Prostate gland (tissue), 2 donors: ENCODE measurements around the gene SF3A2. TPM values are rescaled to one million over a fixed set of nuclear protein-coding genes. Genes with fewer than 3 reads are reported as not detected.

ENCODE experiments used
- DNase-seq: peaks from one replicate; pipeline ENCODE4 v3.0.0-alpha.2; 2019; ENCODE audit warnings: low spot score
- H3K27ac ChIP-seq, 2 donors: fragments of 200-600 bp; sonication (generic); 2 replicates each; pipeline ENCODE4 v1.5.1; 2017 to 2019
- H3K27me3 ChIP-seq: fragments of 200-600 bp; sonication (generic); replicated peaks from 2 replicates; pipeline ENCODE4 v1.5.1; 2019; ENCODE audit not compliant: insufficient read depth
- H3K36me3 ChIP-seq, 2 donors: fragments of 200-600 bp; sonication (generic); 1 replicate in 1 of 2; 2 replicates in 1 of 2; pipeline versions ENCODE4 v1.5.1 to v1.8.1; 2017 to 2019
- H3K4me1 ChIP-seq: fragments of 200-600 bp; sonication (generic); replicated peaks from 2 replicates; pipeline ENCODE4 v1.5.1; 2019
- H3K4me3 ChIP-seq, 2 donors: fragments of 200-600 bp; sonication (generic); 2 replicates each; pipeline ENCODE4 v1.5.1; 2017 to 2019
- H3K9me3 ChIP-seq: fragments of 200-600 bp; sonication (generic); 2 replicates; pipeline ENCODE4 v1.5.1; 2017
- CTCF ChIP-seq, 4 experiments: fragments of 200-600 bp in 2 of 4; fragments of 450-650 bp in 2 of 4; sonication (generic) in 2 of 4; IDR thresholded peaks; 1 replicate in 3 of 4; 2 replicates in 1 of 4; pipeline ENCODE4 v1.5.1; 2016 to 2019; ENCODE audit warnings: antibody characterized with exemption in 4 of 4, mild to moderate bottlenecking in 2 of 4, moderate library complexity in 2 of 4
- POLR2A ChIP-seq: fragments of 450-650 bp; IDR thresholded peaks from one replicate; pipeline ENCODE4 v1.6.1; 2016; ENCODE audit warnings: antibody characterized with exemption, mild to moderate bottlenecking
- POLR2AphosphoS5 ChIP-seq: sonication (generic); formaldehyde crosslinking; IDR thresholded peaks from one replicate; pipeline ENCODE4 v1.6.1; 2017; ENCODE audit warnings: antibody characterized with exemption
- WGBS: methylation state at CpG from one replicate; pipeline ENCODE4 v1.1.5; 2018; 5-methylcytosine and 5-hydroxymethylcytosine counted together
- intact Hi-C: fragments of 100-400 bp; cut with DNase I; formaldehyde crosslinking; loops from one replicate; pipeline ENCODE4 v1.14.2; 2022
- total RNA-seq, 2 donors: library from RNA; depleted of rRNA; stranded (reverse); fragments of >200 nt; gene quantifications; one replicate each; pipeline ENCODE4 v1.1.0, GENCODE V29; 2016

The SF3A2 gene
- total RNA-seq, 2 donors from 2014 or later = 31.9 to 113 TPM

- no peaks in the 10 kb centered on the region for H3K27me3 ChIP-seq
- no peak overlapping the region for H3K4me3 ChIP-seq
- no peak overlapping the region for H3K27ac ChIP-seq
- no peaks in the 10 kb centered on the region for H3K9me3 ChIP-seq
- TF ChIP-seq POLR2AphosphoS5 (peak; percentile 45), POLR2A (peak; percentile 50), CTCF (IDR thresholded peaks at IDR 0.05) (no peak)
- H3K4me1 ChIP-seq = no peaks in the 10 kb centered on the region
- peak; percentile 48 for DNase-seq
- intact Hi-C loops = no loop called here
- WGBS = 57% methylated on average over 18 of the region's 18 CpGs
- H3K36me3 ChIP-seq = no peaks in the 10 kb centered on the region
Measured at GRCh38 chr19:2266183-2266993, 29.8 kb downstream of the SF3A2 start.

GRCh38 chr19:2268480-2268830 lies 31.8 kb downstream of the SF3A2 start:
- no peaks in the 10 kb centered on the region for H3K27me3 ChIP-seq
- H3K4me1 ChIP-seq = peaks cover 18% of the 10 kb centered on the region
- TF ChIP-seq POLR2A = no peak
- TF ChIP-seq POLR2AphosphoS5 = no peak
- no peak for TF ChIP-seq CTCF (IDR thresholded peaks at IDR 0.05)
- H3K4me3 ChIP-seq = peak overlapping the region; percentile 100
- WGBS = 78% methylated on average over 4 of the region's 4 CpGs
- H3K9me3 ChIP-seq = no peaks in the 10 kb centered on the region
- DNase-seq = no peak
- peaks cover 0 to 5% of the 10 kb centered on the region in 2 donors for H3K36me3 ChIP-seq
- H3K27ac ChIP-seq = peak overlapping the region in 1 of 2 donors; percentile 99
- intact Hi-C loops = no loop called here

GRCh38 chr19:2268861-2269243 lies 32.2 kb downstream of the SF3A2 start:
- peak overlapping the region; percentile 76 to 99 for H3K27ac ChIP-seq
- H3K4me1 ChIP-seq = peaks cover 19% of the 10 kb centered on the region
- intact Hi-C loops = no loop called here
- peak overlapping the region; percentile 100 for H3K4me3 ChIP-seq
- H3K27me3 ChIP-seq = no peaks in the 10 kb centered on the region
- no peak for DNase-seq
- H3K36me3 ChIP-seq = peaks cover 0 to 5% of the 10 kb centered on the region in 2 donors
- H3K9me3 ChIP-seq = no peaks in the 10 kb centered on the region
- under 1% methylated on average over 19 of the region's 19 CpGs for WGBS
- TF ChIP-seq POLR2AphosphoS5 = no peak
- no peak for TF ChIP-seq POLR2A

GRCh38 chr19:2269244-2270156 lies 32.9 kb downstream of the SF3A2 start:
- H3K36me3 ChIP-seq = peaks cover 0 to 5% of the 10 kb centered on the region in 2 donors
- no peaks in the 10 kb centered on the region for H3K9me3 ChIP-seq
- TF ChIP-seq POLR2AphosphoS5 = peak; percentile 97
- TF ChIP-seq POLR2A = peak; percentile 100
- peak in 3 of 4 experiments; percentile 17 to 71 (median 53) for TF ChIP-seq CTCF (IDR thresholded peaks at IDR 0.05)
- DNase-seq = peak; percentile 97
- H3K27ac ChIP-seq = peak overlapping the region; percentile 99
- peak overlapping the region; percentile 100 for H3K4me3 ChIP-seq
- under 1% methylated on average over 63 of the region's 103 CpGs for WGBS
- intact Hi-C loops = loop anchor here (5.0 kb wide), 2 partner anchors 107 to 172 kb away; partner anchors contain the start of genes DOT1L, IZUMO4 and MOB3A
- H3K4me1 ChIP-seq = peaks cover 19% of the 10 kb centered on the region
- H3K27me3 ChIP-seq = no peaks in the 10 kb centered on the region

- peaks cover 19% of the 10 kb centered on the region for H3K4me1 ChIP-seq
Measured at GRCh38 chr19:2270157-2270422, 33.5 kb downstream of the SF3A2 start.

More at GRCh38 chr19:2270157-2270422, 33.5 kb downstream of the SF3A2 start:
- DNase-seq = no peak
- peak overlapping the region; percentile 99 for H3K27ac ChIP-seq
- peak overlapping the region; percentile 100 for H3K4me3 ChIP-seq
- intact Hi-C loops = loop anchor here (5.0 kb wide), 2 partner anchors 108 to 173 kb away; partner anchors contain the start of genes DOT1L, IZUMO4 and MOB3A
- WGBS = under 1% methylated on average over 30 of the region's 30 CpGs
- no peaks in the 10 kb centered on the region for H3K27me3 ChIP-seq
- H3K36me3 ChIP-seq = peaks cover 0 to 5% of the 10 kb centered on the region in 2 donors
- H3K9me3 ChIP-seq = no peaks in the 10 kb centered on the region
- no peak for TF ChIP-seq CTCF (IDR thresholded peaks at IDR 0.05)
- TF ChIP-seq POLR2A = no peak
- TF ChIP-seq POLR2AphosphoS5 = no peak
